ENCODE data around the gene PTAFR.

GRCh38 chr1:28208818-28209441, 32.4 kb upstream of the PTAFR start:
- TF ChIP-seq CTCF (conservative IDR thresholded peaks at IDR 0.05 in 1 of 2, IDR thresholded peaks at IDR 0.05 in 1 of 2; ENCODE audit: extremely low read depth in 1 of 2, insufficient read depth in 1 of 2, low read depth in 1 of 2, low read length in 2 of 2) (peak; percentile 73 to 84), EZH2 (IDR thresholded peaks at IDR 0.05; ENCODE audit: borderline replicate concordance, low read length) (no peak)
